WTC11 (cell line): ENCODE measurements around the gene ANTXR2. TPM values are rescaled to one million over a fixed set of nuclear protein-coding genes. Genes with fewer than 3 reads are reported as not detected.

ENCODE experiments used
- ATAC-seq: fragments of 200-7000 bp; cut with Tn5 transposase; 2 replicates; pipeline ENCODE4 v1.10.0; 2021; ENCODE audit warnings: mild to moderate bottlenecking, moderate library complexity
- CTCF ChIA-PET: fragments of 300-600 bp; sonication (Branson Sonifier 250); formaldehyde crosslinking; loops from one replicate; lab custom pipeline; 2021; ENCODE audit warnings: antibody characterized with exemption; lab: Charles Lee
- POLR2A ChIA-PET: fragments of 350-600 bp; sonication (Branson Sonifier 250); formaldehyde crosslinking; loops from one replicate; lab custom pipeline; 2021; ENCODE audit warnings: antibody characterized with exemption; lab: Charles Lee
- DNase-seq: peaks from one replicate; pipeline ENCODE4 v3.0.0; 2021; ENCODE audit warnings: low spot score
- H3K27ac Mint-ChIP-seq: 2 replicates; pipeline ENCODE4 v1.8.0; 2021; ENCODE audit warnings: mixed read lengths
- H3K27me3 Mint-ChIP-seq: 2 replicates; pipeline ENCODE4 v1.8.0; 2021; ENCODE audit warnings: low read depth, mild to moderate bottlenecking, moderate library complexity, mixed read lengths
- H3K36me3 Mint-ChIP-seq: 2 replicates; pipeline ENCODE4 v1.8.0; 2021; ENCODE audit warnings: mixed read lengths
- H3K4me1 Mint-ChIP-seq: 2 replicates; pipeline ENCODE4 v1.8.0; 2022; ENCODE audit warnings: mixed read lengths
- H3K4me3 Mint-ChIP-seq: 2 replicates; pipeline ENCODE4 v1.8.0; 2021; ENCODE audit warnings: mild to moderate bottlenecking, moderate library complexity, mixed read lengths
- H3K9me3 Mint-ChIP-seq: 2 replicates; pipeline ENCODE4 v1.8.0; 2021; ENCODE audit warnings: mixed read lengths
- CBFB ChIP-seq: sonication (generic); formaldehyde crosslinking; IDR thresholded peaks from 2 replicates; pipeline ENCODE4 v1.8.1; 2022; ENCODE audit warnings: mild to moderate bottlenecking, low read depth, missing genetic modification reagents
- CREB1 ChIP-seq: sonication (generic); formaldehyde crosslinking; IDR thresholded peaks from 2 replicates; pipeline ENCODE4 v1.8.0; 2023; ENCODE audit warnings: mild to moderate bottlenecking, missing genetic modification reagents
- FOXJ3 ChIP-seq: sonication (generic); formaldehyde crosslinking; IDR thresholded peaks from 2 replicates; pipeline ENCODE4 v1.9.0; 2021; ENCODE audit warnings: missing genetic modification reagents, mild to moderate bottlenecking, borderline replicate concordance
- GABPB1 ChIP-seq: sonication (generic); formaldehyde crosslinking; IDR thresholded peaks from 2 replicates; pipeline ENCODE4 v1.8.1; 2023; ENCODE audit warnings: mild to moderate bottlenecking, missing genetic modification reagents
- GRHL2 ChIP-seq: fragments of 250-450 bp; sonication (Bioruptor Pico); IDR thresholded peaks from 2 replicates; pipeline ENCODE4 v1.8.0; 2022; ENCODE audit warnings: mild to moderate bottlenecking, moderate library complexity; ENCODE audit not compliant: insufficient replicate concordance, severe bottlenecking
- GTF2I ChIP-seq: fragments of 250-450 bp; sonication (Bioruptor Pico); conservative IDR thresholded peaks from 2 replicates; pipeline ENCODE4 v1.4.0; 2021; ENCODE audit warnings: mild to moderate bottlenecking
- HMGA2 ChIP-seq: fragments of 250-450 bp; sonication (Bioruptor Pico); IDR thresholded peaks from 2 replicates; pipeline ENCODE4 v1.4.0; 2021; ENCODE audit warnings: mild to moderate bottlenecking, moderate library complexity
- JUN ChIP-seq: sonication (generic); formaldehyde crosslinking; IDR thresholded peaks from 2 replicates; pipeline ENCODE4 v1.8.0; 2023; ENCODE audit warnings: mild to moderate bottlenecking, missing genetic modification reagents
- NFYB ChIP-seq: sonication (generic); formaldehyde crosslinking; conservative IDR thresholded peaks from 2 replicates; pipeline ENCODE4 v1.8.0; 2022; ENCODE audit warnings: low read depth, missing genetic modification reagents
- NR2C2 ChIP-seq: sonication (generic); formaldehyde crosslinking; IDR thresholded peaks from 2 replicates; pipeline ENCODE4 v1.8.0; 2022; ENCODE audit warnings: mild to moderate bottlenecking, missing genetic modification reagents
- PREB ChIP-seq: sonication (generic); formaldehyde crosslinking; IDR thresholded peaks from 2 replicates; pipeline ENCODE4 v1.8.1; 2022; ENCODE audit warnings: mild to moderate bottlenecking, missing genetic modification reagents, moderate library complexity, borderline replicate concordance
- RORB ChIP-seq: fragments of 250-450 bp; sonication (Bioruptor Pico); IDR thresholded peaks from 2 replicates; pipeline ENCODE4 v1.9.0; 2021; ENCODE audit warnings: mild to moderate bottlenecking
- SMAD3 ChIP-seq: sonication (generic); formaldehyde crosslinking; IDR thresholded peaks from 2 replicates; pipeline ENCODE4 v1.8.0; 2022; ENCODE audit warnings: missing genetic modification reagents, mild to moderate bottlenecking, borderline replicate concordance
- SP1 ChIP-seq: sonication (generic); formaldehyde crosslinking; conservative IDR thresholded peaks from 2 replicates; pipeline ENCODE4 v1.8.1; 2022; ENCODE audit warnings: missing genetic modification reagents
- TEAD1 ChIP-seq: sonication (generic); formaldehyde crosslinking; IDR thresholded peaks from 2 replicates; pipeline ENCODE4 v1.8.0; 2022; ENCODE audit warnings: mild to moderate bottlenecking, missing genetic modification reagents
- TEAD4 ChIP-seq: sonication (generic); formaldehyde crosslinking; IDR thresholded peaks from 2 replicates; pipeline ENCODE4 v1.8.0; 2022; ENCODE audit warnings: mild to moderate bottlenecking, missing genetic modification reagents
- TP53 ChIP-seq: sonication (generic); formaldehyde crosslinking; IDR thresholded peaks from 2 replicates; pipeline ENCODE4 v1.8.1; 2023; ENCODE audit warnings: mild to moderate bottlenecking, missing genetic modification reagents
- ZNF416 ChIP-seq: fragments of 250-450 bp; sonication (Bioruptor Pico); IDR thresholded peaks from 2 replicates; pipeline ENCODE4 v1.9.0; 2021; ENCODE audit warnings: mild to moderate bottlenecking, inconsistent platforms
- ZSCAN18 ChIP-seq: fragments of 250-450 bp; sonication (Bioruptor Pico); IDR thresholded peaks from 2 replicates; pipeline ENCODE4 v2.1.2; 2022; ENCODE audit warnings: mild to moderate bottlenecking, moderate library complexity
- total RNA-seq: library from RNA; stranded (reverse); gene quantifications from 3 replicates; pipeline ENCODE4 v1.2.3, GENCODE V29; 2021
- TF ChIP-seq, protein P1 (sequence below): sonication (generic); formaldehyde crosslinking; IDR thresholded peaks from 2 replicates; pipeline ENCODE4 v1.8.0; 2022; ENCODE audit warnings: mild to moderate bottlenecking, missing genetic modification reagents
- TF ChIP-seq, protein P2 (sequence below): fragments of 250-450 bp; sonication (Bioruptor Pico); conservative IDR thresholded peaks from 2 replicates; pipeline ENCODE4 v1.9.0; 2021; ENCODE audit warnings: mild to moderate bottlenecking
- TF ChIP-seq, protein P3 (sequence below): fragments of 250-450 bp; sonication (Bioruptor Pico); IDR thresholded peaks from 2 replicates; pipeline ENCODE4 v1.8.0; 2021; ENCODE audit warnings: mild to moderate bottlenecking
- TF ChIP-seq, protein P4 (sequence below): sonication (generic); formaldehyde crosslinking; IDR thresholded peaks from 2 replicates; pipeline ENCODE4 v1.8.1; 2023; ENCODE audit warnings: mild to moderate bottlenecking, missing genetic modification reagents, moderate library complexity
- TF ChIP-seq, protein P5 (sequence below): fragments of 250-450 bp; sonication (Bioruptor Pico); IDR thresholded peaks from 2 replicates; pipeline ENCODE4 v1.9.0; 2021; ENCODE audit warnings: mild to moderate bottlenecking

Gene ANTXR2
- total RNA-seq, 1 experiment from 2014 or later, result 9.9 TPM

DNA sequence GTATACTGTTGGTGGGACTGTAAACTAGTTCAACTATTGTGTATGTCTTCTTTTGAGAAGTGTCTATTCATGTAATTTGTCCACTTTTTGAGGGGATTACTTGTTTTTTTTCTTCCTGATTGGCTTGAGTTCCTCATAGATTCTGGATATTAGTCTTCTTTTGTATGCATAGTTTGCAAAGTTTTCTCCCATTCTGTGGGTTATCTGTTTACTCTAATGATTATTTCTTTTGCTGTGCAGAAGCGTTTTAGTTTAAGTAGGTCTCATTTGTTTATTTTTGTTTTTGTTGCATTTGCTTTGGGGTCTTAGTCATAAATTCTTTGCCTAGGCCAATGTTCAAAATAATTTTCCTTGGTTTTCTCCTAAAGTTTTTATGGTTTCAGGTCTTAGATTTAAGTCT lies 26.6 kb upstream of the ANTXR2 start:
- no peak overlapping the region for H3K27ac Mint-ChIP-seq
- no peaks in the 10 kb centered on the region; the same call in 1 of the 2 replicates for H3K27me3 Mint-ChIP-seq
- H3K36me3 Mint-ChIP-seq, result no peaks in the 10 kb centered on the region
- CTCF ChIA-PET, result no interaction called here
- H3K4me3 Mint-ChIP-seq, result no peak overlapping the region
- H3K9me3 Mint-ChIP-seq, result no peaks in the 10 kb centered on the region
- no peaks in the 10 kb centered on the region for H3K4me1 Mint-ChIP-seq
- DNase-seq (no peak), ATAC-seq (no peak)
- TF ChIP-seq GABPB1 (CRISPR knock-in tag), result no peak
- TF ChIP-seq GTF2I (CRISPR knock-in tag), result no peak
- no peak for TF ChIP-seq SP1
- TF ChIP-seq, protein P1, sequence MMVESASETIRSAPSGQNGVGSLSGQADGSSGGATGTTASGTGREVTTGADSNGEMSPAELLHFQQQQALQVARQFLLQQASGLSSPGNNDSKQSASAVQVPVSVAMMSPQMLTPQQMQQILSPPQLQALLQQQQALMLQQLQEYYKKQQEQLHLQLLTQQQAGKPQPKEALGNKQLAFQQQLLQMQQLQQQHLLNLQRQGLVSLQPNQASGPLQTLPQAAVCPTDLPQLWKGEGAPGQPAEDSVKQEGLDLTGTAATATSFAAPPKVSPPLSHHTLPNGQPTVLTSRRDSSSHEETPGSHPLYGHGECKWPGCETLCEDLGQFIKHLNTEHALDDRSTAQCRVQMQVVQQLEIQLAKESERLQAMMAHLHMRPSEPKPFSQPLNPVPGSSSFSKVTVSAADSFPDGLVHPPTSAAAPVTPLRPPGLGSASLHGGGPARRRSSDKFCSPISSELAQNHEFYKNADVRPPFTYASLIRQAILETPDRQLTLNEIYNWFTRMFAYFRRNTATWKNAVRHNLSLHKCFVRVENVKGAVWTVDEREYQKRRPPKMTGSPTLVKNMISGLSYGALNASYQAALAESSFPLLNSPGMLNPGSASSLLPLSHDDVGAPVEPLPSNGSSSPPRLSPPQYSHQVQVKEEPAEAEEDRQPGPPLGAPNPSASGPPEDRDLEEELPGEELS (CRISPR knock-in tag), result no peak
- no peak for TF ChIP-seq NFYB (CRISPR knock-in tag)
- no peak for TF ChIP-seq SMAD3 (CRISPR knock-in tag)
- no peak for TF ChIP-seq PREB (CRISPR knock-in tag)
- no peak for TF ChIP-seq JUN (CRISPR knock-in tag)
- POLR2A ChIA-PET, result no interaction called here

DNA sequence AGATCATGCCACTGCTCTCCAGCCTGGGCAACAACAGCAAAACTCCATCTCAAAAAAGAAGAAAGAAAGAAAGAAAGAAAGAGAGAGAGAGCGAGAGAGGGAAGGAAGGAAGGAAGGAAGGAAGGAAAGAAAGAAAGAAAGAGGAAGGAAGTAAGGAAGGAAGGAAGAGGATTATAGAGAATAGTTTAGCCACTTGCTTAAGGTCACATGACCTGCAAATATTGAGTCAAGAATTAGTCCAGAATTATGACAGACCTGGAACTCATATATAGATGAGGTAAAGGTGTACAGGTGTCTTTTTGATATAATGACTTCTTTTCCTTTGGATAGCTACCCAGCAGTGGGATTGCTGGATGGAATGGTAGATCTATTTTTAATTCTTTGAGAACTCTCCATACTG lies 25.6 kb upstream of the ANTXR2 start:
- POLR2A ChIA-PET, result no interaction called here
- DNase-seq (no peak), ATAC-seq (no peak)
- H3K4me1 Mint-ChIP-seq, result no peaks in the 10 kb centered on the region
- H3K27me3 Mint-ChIP-seq, result no peaks in the 10 kb centered on the region; the same call in 1 of the 2 replicates
- no peak overlapping the region for H3K27ac Mint-ChIP-seq
- no peak for TF ChIP-seq ZNF416 (CRISPR knock-in tag)
- TF ChIP-seq CBFB (CRISPR knock-in tag), result no peak
- no peak for TF ChIP-seq HMGA2 (CRISPR knock-in tag)
- TF ChIP-seq ZSCAN18 (CRISPR knock-in tag), result no peak
- TF ChIP-seq, protein P2, sequence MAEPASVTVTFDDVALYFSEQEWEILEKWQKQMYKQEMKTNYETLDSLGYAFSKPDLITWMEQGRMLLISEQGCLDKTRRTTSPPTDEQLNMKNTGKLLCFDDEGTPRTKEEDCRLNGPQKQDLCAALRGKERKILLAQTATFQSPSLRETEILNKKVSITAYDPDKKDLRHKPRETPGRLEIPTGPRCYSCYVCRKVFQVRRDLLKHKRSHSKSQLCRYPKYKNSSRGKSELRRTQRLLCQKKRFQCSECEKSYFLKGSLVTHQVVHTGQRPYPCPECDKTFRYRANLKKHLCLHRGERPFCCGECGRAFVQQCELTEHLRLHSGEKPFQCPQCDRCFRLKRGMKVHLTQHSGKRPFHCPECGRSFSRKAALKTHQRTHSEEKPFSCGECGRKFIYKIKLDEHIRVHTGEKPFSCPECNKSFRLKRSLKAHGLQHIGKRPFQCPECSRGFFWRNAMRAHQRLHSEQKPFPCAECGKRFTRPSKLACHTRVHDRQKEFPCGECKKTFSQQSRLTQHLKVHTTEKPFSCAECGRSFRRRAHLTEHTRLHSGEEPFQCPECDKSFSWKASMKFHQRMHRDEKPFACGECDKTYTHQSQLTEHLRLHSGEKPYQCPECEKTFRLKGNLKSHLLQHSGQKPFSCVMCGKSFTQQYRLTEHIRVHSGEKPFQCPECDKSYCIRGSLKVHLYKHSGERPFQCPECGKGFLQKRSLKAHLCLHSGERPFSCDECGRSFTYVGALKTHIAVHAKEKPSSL (CRISPR knock-in tag), result no peak
- TF ChIP-seq FOXJ3 (CRISPR knock-in tag), result no peak
- no peak for TF ChIP-seq GRHL2
- no peak for TF ChIP-seq JUN (CRISPR knock-in tag)
- TF ChIP-seq NR2C2 (CRISPR knock-in tag), result no peak
- TF ChIP-seq, protein P3, sequence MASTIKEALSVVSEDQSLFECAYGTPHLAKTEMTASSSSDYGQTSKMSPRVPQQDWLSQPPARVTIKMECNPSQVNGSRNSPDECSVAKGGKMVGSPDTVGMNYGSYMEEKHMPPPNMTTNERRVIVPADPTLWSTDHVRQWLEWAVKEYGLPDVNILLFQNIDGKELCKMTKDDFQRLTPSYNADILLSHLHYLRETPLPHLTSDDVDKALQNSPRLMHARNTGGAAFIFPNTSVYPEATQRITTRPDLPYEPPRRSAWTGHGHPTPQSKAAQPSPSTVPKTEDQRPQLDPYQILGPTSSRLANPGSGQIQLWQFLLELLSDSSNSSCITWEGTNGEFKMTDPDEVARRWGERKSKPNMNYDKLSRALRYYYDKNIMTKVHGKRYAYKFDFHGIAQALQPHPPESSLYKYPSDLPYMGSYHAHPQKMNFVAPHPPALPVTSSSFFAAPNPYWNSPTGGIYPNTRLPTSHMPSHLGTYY (CRISPR knock-in tag), result no peak
- no peak for TF ChIP-seq TEAD1
- no peak for TF ChIP-seq TP53 (CRISPR knock-in tag)
- TF ChIP-seq TEAD4 (CRISPR knock-in tag), result no peak
- TF ChIP-seq, protein P4, sequence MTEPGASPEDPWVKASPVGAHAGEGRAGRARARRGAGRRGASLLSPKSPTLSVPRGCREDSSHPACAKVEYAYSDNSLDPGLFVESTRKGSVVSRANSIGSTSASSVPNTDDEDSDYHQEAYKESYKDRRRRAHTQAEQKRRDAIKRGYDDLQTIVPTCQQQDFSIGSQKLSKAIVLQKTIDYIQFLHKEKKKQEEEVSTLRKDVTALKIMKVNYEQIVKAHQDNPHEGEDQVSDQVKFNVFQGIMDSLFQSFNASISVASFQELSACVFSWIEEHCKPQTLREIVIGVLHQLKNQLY (CRISPR knock-in tag), result no peak
- TF ChIP-seq, protein P5, sequence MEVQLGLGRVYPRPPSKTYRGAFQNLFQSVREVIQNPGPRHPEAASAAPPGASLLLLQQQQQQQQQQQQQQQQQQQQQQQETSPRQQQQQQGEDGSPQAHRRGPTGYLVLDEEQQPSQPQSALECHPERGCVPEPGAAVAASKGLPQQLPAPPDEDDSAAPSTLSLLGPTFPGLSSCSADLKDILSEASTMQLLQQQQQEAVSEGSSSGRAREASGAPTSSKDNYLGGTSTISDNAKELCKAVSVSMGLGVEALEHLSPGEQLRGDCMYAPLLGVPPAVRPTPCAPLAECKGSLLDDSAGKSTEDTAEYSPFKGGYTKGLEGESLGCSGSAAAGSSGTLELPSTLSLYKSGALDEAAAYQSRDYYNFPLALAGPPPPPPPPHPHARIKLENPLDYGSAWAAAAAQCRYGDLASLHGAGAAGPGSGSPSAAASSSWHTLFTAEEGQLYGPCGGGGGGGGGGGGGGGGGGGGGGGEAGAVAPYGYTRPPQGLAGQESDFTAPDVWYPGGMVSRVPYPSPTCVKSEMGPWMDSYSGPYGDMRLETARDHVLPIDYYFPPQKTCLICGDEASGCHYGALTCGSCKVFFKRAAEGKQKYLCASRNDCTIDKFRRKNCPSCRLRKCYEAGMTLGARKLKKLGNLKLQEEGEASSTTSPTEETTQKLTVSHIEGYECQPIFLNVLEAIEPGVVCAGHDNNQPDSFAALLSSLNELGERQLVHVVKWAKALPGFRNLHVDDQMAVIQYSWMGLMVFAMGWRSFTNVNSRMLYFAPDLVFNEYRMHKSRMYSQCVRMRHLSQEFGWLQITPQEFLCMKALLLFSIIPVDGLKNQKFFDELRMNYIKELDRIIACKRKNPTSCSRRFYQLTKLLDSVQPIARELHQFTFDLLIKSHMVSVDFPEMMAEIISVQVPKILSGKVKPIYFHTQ (CRISPR knock-in tag), result no peak
- TF ChIP-seq RORB (CRISPR knock-in tag), result no peak
- TF ChIP-seq GTF2I (CRISPR knock-in tag), result no peak
- TF ChIP-seq CREB1 (CRISPR knock-in tag), result no peak
- no peak for TF ChIP-seq GABPB1 (CRISPR knock-in tag)
- TF ChIP-seq, all 79 proteins: peak for 0
- CTCF ChIA-PET, result no interaction called here
- Mint-ChIP-seq H3K4me3 (no peak overlapping the region), H3K36me3 (no peaks in the 10 kb centered on the region), H3K9me3 (no peaks in the 10 kb centered on the region)
